ENCODE results near the gene THSD4. TPM values are rescaled to one million over a fixed set of nuclear protein-coding genes. Genes with fewer than 3 reads are reported as not detected.

Gene THSD4
- total and polyA plus RNA-seq, 5 donors from 2014 or later: not detected

GRCh38 chr15:71562251-71562650 is 447.0 kb downstream of the THSD4 start:
- Histone ChIP-seq H3K9me3 (ENCODE audit: control insufficient read depth in 2 of 2, low read length in 2 of 2) (no peaks in the 10 kb centered on the region), H3K4me3 (ENCODE audit: low read depth, low read length) (no peak overlapping the region), H3K27me3 (ENCODE audit: control insufficient read depth, insufficient read depth, low read length) (peaks cover 8% of the 10 kb centered on the region), H3K36me3 (ENCODE audit: control insufficient read depth, insufficient read depth, low read length) (no peaks in the 10 kb centered on the region), H3K4me1 (ENCODE audit: control insufficient read depth, insufficient read depth, low read length, poor library complexity, severe bottlenecking) (no peaks in the 10 kb centered on the region), H3K27ac (ENCODE audit: insufficient read depth, low read length, poor library complexity, severe bottlenecking) (no peak overlapping the region)
- no peak overlapping the region for H3K27ac Mint-ChIP-seq
- H3K4me3 Mint-ChIP-seq: no peak overlapping the region
- peaks cover 27% of the 10 kb centered on the region for H3K27me3 Mint-ChIP-seq
- ATAC-seq (ENCODE audit: low read depth in 2 of 2): no peak
- no peaks in the 10 kb centered on the region for H3K4me1 Mint-ChIP-seq
- no peak for DNase-seq
- H3K36me3 Mint-ChIP-seq: no peaks in the 10 kb centered on the region
- H3K9me3 Mint-ChIP-seq: peaks cover 0 to 4% (median 0%) of the 10 kb centered on the region in 7 donors

GRCh38 chr15:71564217-71564616 is 448.9 kb downstream of the THSD4 start:
- H3K4me3 Mint-ChIP-seq: no peak overlapping the region
- DNase-seq (no peak), ATAC-seq (ENCODE audit: low read depth in 2 of 2) (no peak)
- H3K27ac Mint-ChIP-seq: no peak overlapping the region
- H3K4me1 Mint-ChIP-seq: no peaks in the 10 kb centered on the region
- H3K9me3 Mint-ChIP-seq: peaks cover 0 to 4% (median 2%) of the 10 kb centered on the region in 7 donors
- Histone ChIP-seq H3K4me3 (ENCODE audit: low read depth, low read length) (no peak overlapping the region), H3K36me3 (ENCODE audit: control insufficient read depth, insufficient read depth, low read length) (no peaks in the 10 kb centered on the region), H3K9me3 (ENCODE audit: control insufficient read depth in 2 of 2, low read length in 2 of 2) (no peaks in the 10 kb centered on the region), H3K27me3 (ENCODE audit: control insufficient read depth, insufficient read depth, low read length) (peaks cover 8% of the 10 kb centered on the region), H3K4me1 (ENCODE audit: control insufficient read depth, insufficient read depth, low read length, poor library complexity, severe bottlenecking) (no peaks in the 10 kb centered on the region), H3K27ac (ENCODE audit: insufficient read depth, low read length, poor library complexity, severe bottlenecking) (no peak overlapping the region)
- H3K27me3 Mint-ChIP-seq: peaks cover 22% of the 10 kb centered on the region
- H3K36me3 Mint-ChIP-seq: no peaks in the 10 kb centered on the region

- no peak for DNase-seq
Measured at GRCh38 chr15:71565006-71565405, 449.7 kb downstream of the THSD4 start.

GRCh38 chr15:71565631-71566160 is 450.4 kb downstream of the THSD4 start:
- no peaks in the 10 kb centered on the region for H3K4me1 ChIP-seq (ENCODE audit: control insufficient read depth, insufficient read depth, low read length, poor library complexity, severe bottlenecking)
- H3K27ac ChIP-seq (ENCODE audit: insufficient read depth, low read length, poor library complexity, severe bottlenecking): no peak overlapping the region
- no peak for DNase-seq
- Mint-ChIP-seq H3K27ac (no peak overlapping the region), H3K9me3 (peaks cover 0 to 7% (median 0%) of the 10 kb centered on the region in 7 donors), H3K4me3 (no peak overlapping the region), H3K4me1 (no peaks in the 10 kb centered on the region), H3K27me3 (peaks cover 19% of the 10 kb centered on the region), H3K36me3 (no peaks in the 10 kb centered on the region)
- no peaks in the 10 kb centered on the region for H3K36me3 ChIP-seq (ENCODE audit: control insufficient read depth, insufficient read depth, low read length)
- peaks cover 8% of the 10 kb centered on the region for H3K27me3 ChIP-seq (ENCODE audit: control insufficient read depth, insufficient read depth, low read length)
- no peaks in the 10 kb centered on the region for H3K9me3 ChIP-seq (ENCODE audit: control insufficient read depth in 2 of 2, low read length in 2 of 2)
- no peak for ATAC-seq (ENCODE audit: low read depth in 2 of 2)
- no peak overlapping the region for H3K4me3 ChIP-seq (ENCODE audit: low read depth, low read length)

More at GRCh38 chr15:71565006-71565405, 449.7 kb downstream of the THSD4 start:
- Mint-ChIP-seq H3K9me3 (peaks cover 0 to 7% (median 0%) of the 10 kb centered on the region in 7 donors), H3K27me3 (peaks cover 19% of the 10 kb centered on the region), H3K4me1 (no peaks in the 10 kb centered on the region), H3K4me3 (no peak overlapping the region), H3K36me3 (no peaks in the 10 kb centered on the region), H3K27ac (no peak overlapping the region)
- no peaks in the 10 kb centered on the region for H3K4me1 ChIP-seq (ENCODE audit: control insufficient read depth, insufficient read depth, low read length, poor library complexity, severe bottlenecking)
- no peak overlapping the region for H3K27ac ChIP-seq (ENCODE audit: insufficient read depth, low read length, poor library complexity, severe bottlenecking)
- no peak for ATAC-seq (ENCODE audit: low read depth in 2 of 2)
- H3K9me3 ChIP-seq (ENCODE audit: control insufficient read depth in 2 of 2, low read length in 2 of 2): no peaks in the 10 kb centered on the region
- peaks cover 8% of the 10 kb centered on the region for H3K27me3 ChIP-seq (ENCODE audit: control insufficient read depth, insufficient read depth, low read length)
- H3K4me3 ChIP-seq (ENCODE audit: low read depth, low read length): no peak overlapping the region
- no peaks in the 10 kb centered on the region for H3K36me3 ChIP-seq (ENCODE audit: control insufficient read depth, insufficient read depth, low read length)

DNA sequence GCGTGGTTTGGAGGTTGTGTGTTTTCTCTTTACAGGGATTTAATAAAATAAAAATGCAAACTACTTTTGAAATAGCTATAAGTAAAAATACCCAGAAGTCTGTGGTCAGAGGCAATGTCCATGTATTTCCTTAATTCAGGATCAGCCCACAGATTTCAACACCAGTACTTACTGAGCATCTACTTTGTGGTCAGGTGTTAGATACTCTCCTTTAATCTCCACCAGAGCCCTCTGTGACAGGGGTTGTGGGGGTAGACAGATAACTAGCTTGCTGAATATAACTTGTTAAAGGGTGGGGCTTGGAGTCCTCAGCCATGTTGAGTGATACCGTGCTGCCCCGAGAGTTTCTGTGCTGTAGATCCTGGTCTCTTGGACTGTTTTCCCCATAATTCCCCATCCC is 451.0 kb downstream of the THSD4 start:
- Mint-ChIP-seq H3K4me3 (no peak overlapping the region), H3K27ac (no peak overlapping the region), H3K4me1 (no peaks in the 10 kb centered on the region), H3K9me3 (peaks cover 0 to 7% (median 0%) of the 10 kb centered on the region in 7 donors), H3K27me3 (peaks cover 15% of the 10 kb centered on the region), H3K36me3 (no peaks in the 10 kb centered on the region)
- ATAC-seq (ENCODE audit: low read depth in 2 of 2) (no peak), DNase-seq (no peak)
- Histone ChIP-seq H3K27me3 (ENCODE audit: control insufficient read depth, insufficient read depth, low read length) (peaks cover 8% of the 10 kb centered on the region), H3K27ac (ENCODE audit: insufficient read depth, low read length, poor library complexity, severe bottlenecking) (no peak overlapping the region), H3K36me3 (ENCODE audit: control insufficient read depth, insufficient read depth, low read length) (no peaks in the 10 kb centered on the region), H3K9me3 (ENCODE audit: control insufficient read depth in 2 of 2, low read length in 2 of 2) (no peaks in the 10 kb centered on the region), H3K4me3 (ENCODE audit: low read depth, low read length) (no peak overlapping the region), H3K4me1 (ENCODE audit: control insufficient read depth, insufficient read depth, low read length, poor library complexity, severe bottlenecking) (no peaks in the 10 kb centered on the region)

GRCh38 chr15:71567173-71567572 is 451.9 kb downstream of the THSD4 start:
- no peak for ATAC-seq (ENCODE audit: low read depth in 2 of 2)
- no peak overlapping the region for H3K4me3 Mint-ChIP-seq
- peaks cover 15% of the 10 kb centered on the region for H3K27me3 Mint-ChIP-seq

DNA sequence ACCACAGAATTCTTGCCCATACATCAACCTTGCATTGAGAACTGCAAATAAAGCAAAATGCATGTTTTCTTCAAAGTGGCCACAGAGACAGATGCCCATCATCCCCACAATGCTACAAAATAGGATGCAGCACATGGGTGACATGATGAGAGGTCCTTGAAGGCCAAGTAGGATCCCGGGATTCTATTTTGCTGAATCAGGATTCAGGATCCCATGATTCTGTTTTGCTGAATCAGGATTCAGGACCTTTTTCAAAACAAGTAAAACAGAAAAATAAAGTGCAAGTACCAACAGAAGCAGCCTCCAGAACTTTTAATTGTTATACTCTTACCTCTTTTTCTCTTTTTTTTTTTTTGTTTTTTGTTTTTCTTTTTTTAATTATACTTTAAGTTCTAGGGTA is 453.0 kb downstream of the THSD4 start:
- no peaks in the 10 kb centered on the region for H3K4me1 Mint-ChIP-seq
- Histone ChIP-seq H3K9me3 (ENCODE audit: control insufficient read depth in 2 of 2, low read length in 2 of 2) (no peaks in the 10 kb centered on the region), H3K27me3 (ENCODE audit: control insufficient read depth, insufficient read depth, low read length) (peaks cover 14% of the 10 kb centered on the region), H3K36me3 (ENCODE audit: control insufficient read depth, insufficient read depth, low read length) (no peaks in the 10 kb centered on the region), H3K4me1 (ENCODE audit: control insufficient read depth, insufficient read depth, low read length, poor library complexity, severe bottlenecking) (no peaks in the 10 kb centered on the region), H3K4me3 (ENCODE audit: low read depth, low read length) (no peak overlapping the region), H3K27ac (ENCODE audit: insufficient read depth, low read length, poor library complexity, severe bottlenecking) (no peak overlapping the region)
- ATAC-seq (ENCODE audit: low read depth in 2 of 2) (no peak), DNase-seq (no peak)
- no peak overlapping the region for H3K27ac Mint-ChIP-seq
- peaks cover 21% of the 10 kb centered on the region for H3K27me3 Mint-ChIP-seq
- H3K9me3 Mint-ChIP-seq: peaks cover 0 to 7% (median 0%) of the 10 kb centered on the region in 7 donors
- H3K4me3 Mint-ChIP-seq: no peak overlapping the region
- no peaks in the 10 kb centered on the region for H3K36me3 Mint-ChIP-seq

More at GRCh38 chr15:71567173-71567572, 451.9 kb downstream of the THSD4 start:
- no peaks in the 10 kb centered on the region for H3K36me3 Mint-ChIP-seq
- Histone ChIP-seq H3K27me3 (ENCODE audit: control insufficient read depth, insufficient read depth, low read length) (peaks cover 9% of the 10 kb centered on the region), H3K4me1 (ENCODE audit: control insufficient read depth, insufficient read depth, low read length, poor library complexity, severe bottlenecking) (no peaks in the 10 kb centered on the region), H3K36me3 (ENCODE audit: control insufficient read depth, insufficient read depth, low read length) (no peaks in the 10 kb centered on the region), H3K4me3 (ENCODE audit: low read depth, low read length) (no peak overlapping the region), H3K9me3 (ENCODE audit: control insufficient read depth in 2 of 2, low read length in 2 of 2) (no peaks in the 10 kb centered on the region), H3K27ac (ENCODE audit: insufficient read depth, low read length, poor library complexity, severe bottlenecking) (no peak overlapping the region)
- DNase-seq: no peak
- H3K27ac Mint-ChIP-seq: no peak overlapping the region
- H3K4me1 Mint-ChIP-seq: no peaks in the 10 kb centered on the region
- peaks cover 0 to 7% (median 0%) of the 10 kb centered on the region in 7 donors for H3K9me3 Mint-ChIP-seq

- Mint-ChIP-seq H3K36me3 (no peaks in the 10 kb centered on the region), H3K9me3 (peaks cover 0 to 7% (median 0%) of the 10 kb centered on the region in 7 donors), H3K4me3 (no peak overlapping the region), H3K27ac (no peak overlapping the region), H3K4me1 (no peaks in the 10 kb centered on the region), H3K27me3 (peaks cover 28% of the 10 kb centered on the region)
- Histone ChIP-seq H3K4me3 (ENCODE audit: low read depth, low read length) (no peak overlapping the region), H3K4me1 (ENCODE audit: control insufficient read depth, insufficient read depth, low read length, poor library complexity, severe bottlenecking) (no peaks in the 10 kb centered on the region), H3K9me3 (ENCODE audit: control insufficient read depth in 2 of 2, low read length in 2 of 2) (no peaks in the 10 kb centered on the region), H3K27ac (ENCODE audit: insufficient read depth, low read length, poor library complexity, severe bottlenecking) (no peak overlapping the region), H3K27me3 (ENCODE audit: control insufficient read depth, insufficient read depth, low read length) (peaks cover 9% of the 10 kb centered on the region), H3K36me3 (ENCODE audit: control insufficient read depth, insufficient read depth, low read length) (no peaks in the 10 kb centered on the region)
- no peak for DNase-seq
- ATAC-seq (ENCODE audit: low read depth in 2 of 2): no peak
Measured at GRCh38 chr15:71570736-71571135, 455.5 kb downstream of the THSD4 start.
